CD8-positive, alpha-beta memory T cell (primary cell): ENCODE results near the gene CHPF. TPM values are rescaled to one million over a fixed set of nuclear protein-coding genes. Genes with fewer than 3 reads are reported as not detected.
A peak's percentile ranks its signal among the peaks of the same experiment; 100 is the strongest.

ENCODE experiments used
- CTCF ChIA-PET: fragments of 350-600 bp; sonication (Branson Sonifier 250); formaldehyde crosslinking; loops from one replicate; lab custom pipeline; 2021; ENCODE audit warnings: antibody characterized with exemption; lab: Charles Lee
- POLR2A ChIA-PET: fragments of 350-600 bp; sonication (Branson Sonifier 250); formaldehyde crosslinking; loops from one replicate; lab custom pipeline; 2021; ENCODE audit warnings: antibody characterized with exemption; lab: Charles Lee
- DNase-seq, 5 donors: peaks; one replicate each; pipeline versions ENCODE4 v3.0.0 to v3.0.0-alpha.2; 2020 to 2022; ENCODE audit warnings: mixed read lengths in 1 of 5
- H3K27ac ChIP-seq: one replicate; pipeline ENCODE4 v1.7.0; 2013; ENCODE audit warnings: low read depth, mild to moderate bottlenecking, low read length, moderate library complexity
- H3K27me3 ChIP-seq: 2 replicates; pipeline ENCODE4 v1.7.0; 2013; ENCODE audit warnings: low read length, mild to moderate bottlenecking; ENCODE audit not compliant: insufficient read depth, poor library complexity, severe bottlenecking
- H3K36me3 ChIP-seq: 2 replicates; pipeline ENCODE4 v1.7.0; 2013; ENCODE audit warnings: mild to moderate bottlenecking, low read length, moderate library complexity; ENCODE audit not compliant: insufficient read depth
- H3K4me1 ChIP-seq: 2 replicates; pipeline ENCODE4 v1.7.0; 2013; ENCODE audit warnings: mild to moderate bottlenecking, low read length, moderate library complexity; ENCODE audit not compliant: insufficient read depth
- H3K4me3 ChIP-seq: 2 replicates; pipeline ENCODE4 v1.7.0; 2013; ENCODE audit warnings: mild to moderate bottlenecking, low read length
- H3K9me3 ChIP-seq: 2 replicates; pipeline ENCODE4 v1.7.0; 2013; ENCODE audit warnings: mild to moderate bottlenecking, low read length
- H3K27ac Mint-ChIP-seq, 8 donors: one replicate each; pipeline ENCODE4 v1.8.0; 2020 to 2021; ENCODE audit warnings: mixed read lengths in 8 of 8, mild to moderate bottlenecking in 6 of 8, inconsistent platforms in 3 of 8, moderate library complexity in 3 of 8
- H3K27me3 Mint-ChIP-seq, 2 donors: one replicate each; pipeline ENCODE4 v1.8.0; 2020 to 2021; ENCODE audit warnings: mixed read lengths in 2 of 2, mild to moderate bottlenecking in 1 of 2, moderate library complexity in 1 of 2
- H3K36me3 Mint-ChIP-seq, 3 donors: one replicate each; pipeline ENCODE4 v1.8.0; 2020 to 2021; ENCODE audit warnings: mixed read lengths in 3 of 3, inconsistent platforms in 1 of 3, mild to moderate bottlenecking in 1 of 3
- H3K4me1 Mint-ChIP-seq, 3 donors: one replicate each; pipeline ENCODE4 v1.8.0; 2020 to 2021; ENCODE audit warnings: mixed read lengths in 3 of 3, inconsistent platforms in 1 of 3, mild to moderate bottlenecking in 1 of 3
- H3K4me3 Mint-ChIP-seq, 7 donors: one replicate each; pipeline ENCODE4 v1.8.0; 2020 to 2021; ENCODE audit warnings: mixed read lengths in 7 of 7, mild to moderate bottlenecking in 6 of 7, moderate library complexity in 4 of 7, inconsistent platforms in 2 of 7
- H3K9me3 Mint-ChIP-seq, 5 donors: one replicate each; pipeline ENCODE4 v1.8.0; 2020 to 2022; ENCODE audit warnings: mixed read lengths in 5 of 5, mild to moderate bottlenecking in 3 of 5, moderate library complexity in 2 of 5, inconsistent platforms in 1 of 5
- polyA plus RNA-seq: library from polyadenylated mRNA; unstranded; fragments of 300-500 nt; fragmentation: Illumina TruSeq; gene quantifications from one replicate; pipeline ENCODE4 v1.2.3, GENCODE V29; 2021
- total RNA-seq, 2 experiments: library from RNA; stranded (reverse); gene quantifications; one replicate each; pipeline ENCODE4 v1.2.3, GENCODE V29; 2021

Gene CHPF
- total and polyA plus RNA-seq, 3 experiments from 2014 or later = 8.7 to 36.5 (median 32.9) TPM

- Histone ChIP-seq H3K27ac (no peak overlapping the region), H3K36me3 (no peaks in the 10 kb centered on the region), H3K4me1 (peaks cover 18% of the 10 kb centered on the region), H3K4me3 (no peak overlapping the region), H3K27me3 (no peaks in the 10 kb centered on the region), H3K9me3 (no peaks in the 10 kb centered on the region)
- peak overlapping the region; percentile 76 to 86 (median 81) for H3K4me3 Mint-ChIP-seq
- DNase-seq = no peak
- ChIA-PET CTCF (interaction anchor here (0.8 to 6.7 kb wide), 5 partner anchors 9 to 97 kb away, joined by 3 to 44 read pairs (median 12); no protein-coding TSS in a partner anchor), POLR2A (interaction anchor here (0.8 kb wide), 1 partner anchor 237 kb away, joined by 3 read pairs; no protein-coding TSS in a partner anchor)
- H3K27ac Mint-ChIP-seq = peak overlapping the region in 7 of 8 donors; percentile 64 to 90 (median 84)
- peaks cover 4 to 22% of the 10 kb centered on the region in 2 donors for H3K27me3 Mint-ChIP-seq
- peaks cover 22 to 30% (median 27%) of the 10 kb centered on the region in 3 donors for H3K4me1 Mint-ChIP-seq
- H3K36me3 Mint-ChIP-seq = peaks cover 0 to 7% (median 2%) of the 10 kb centered on the region in 3 donors
- no peaks in the 10 kb centered on the region for H3K9me3 Mint-ChIP-seq
These were observed 958 bp upstream of the CHPF start for GRCh38 chr2:219544567-219544966.

- no peaks in the 10 kb centered on the region for H3K9me3 ChIP-seq
- H3K4me3 Mint-ChIP-seq = peak overlapping the region; percentile 81 to 94 (median 86)
- peak overlapping the region; percentile 81 for H3K4me3 ChIP-seq
- peaks cover 0 to 12% (median 2%) of the 10 kb centered on the region in 3 donors for H3K36me3 Mint-ChIP-seq
- H3K4me1 ChIP-seq = peaks cover 18% of the 10 kb centered on the region
- CTCF ChIA-PET = interaction anchor here (1.0 to 6.7 kb wide), 8 partner anchors 11 to 99 kb away, joined by 3 to 44 read pairs (median 4); a partner anchor contains a TSS
- POLR2A ChIA-PET = interaction anchor here (1.1 kb wide), 1 partner anchor 1956 kb away, joined by 4 read pairs; no protein-coding TSS in a partner anchor
- peaks cover 22 to 30% (median 27%) of the 10 kb centered on the region in 3 donors for H3K4me1 Mint-ChIP-seq
- peaks cover 4 to 7% of the 10 kb centered on the region in 2 donors for H3K27me3 Mint-ChIP-seq
- no peaks in the 10 kb centered on the region for H3K27me3 ChIP-seq
- peak overlapping the region; percentile 66 to 92 (median 80) for H3K27ac Mint-ChIP-seq
- H3K9me3 Mint-ChIP-seq = no peaks in the 10 kb centered on the region
- DNase-seq = no peak
- no peaks in the 10 kb centered on the region for H3K36me3 ChIP-seq
- H3K27ac ChIP-seq = peak overlapping the region; percentile 69
These were observed 546 bp downstream of the CHPF start for GRCh38 chr2:219542931-219543595.

DNA sequence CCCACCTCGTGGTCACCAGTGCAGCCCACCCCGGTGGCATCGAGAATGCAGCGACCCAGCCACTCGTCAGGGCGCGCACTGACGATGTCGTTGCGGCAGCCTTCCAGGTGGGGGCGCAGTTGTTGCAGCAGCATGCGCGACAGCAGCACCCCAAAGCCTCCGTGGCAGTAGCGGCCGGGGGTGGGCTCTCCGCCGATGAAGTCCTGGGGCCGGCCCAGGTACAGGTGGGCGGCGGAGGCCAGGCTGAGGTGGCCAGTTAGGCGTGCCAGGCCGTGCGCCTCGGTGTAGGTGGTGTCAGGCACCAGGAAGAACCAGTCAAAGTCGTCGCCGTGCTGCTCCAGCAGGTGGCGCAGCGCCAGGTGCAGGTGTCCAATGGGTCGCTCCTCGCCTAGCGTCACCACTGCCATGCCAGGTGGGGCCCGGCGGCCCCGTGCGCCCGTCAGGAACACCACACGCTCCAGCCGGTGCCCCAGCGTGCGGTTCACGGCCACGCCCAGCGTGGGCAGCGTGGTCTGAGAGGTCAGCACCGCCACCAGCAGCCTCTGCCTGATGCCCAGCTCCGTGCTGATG lies 1.9 kb downstream of the CHPF start:
- POLR2A ChIA-PET = interaction anchor here (0.6 to 0.9 kb wide), 2 partner anchors 12 to 154 kb away, joined by 3 read pairs; no protein-coding TSS in a partner anchor

GRCh38 chr2:219540784-219541504 lies 2.7 kb downstream of the CHPF start:
- Mint-ChIP-seq H3K9me3 (no peaks in the 10 kb centered on the region), H3K4me3 (peak overlapping the region; percentile 57 to 89 (median 84)), H3K27me3 (peaks cover 0 to 1% of the 10 kb centered on the region in 2 donors), H3K27ac (peak overlapping the region in 2 of 8 donors; percentile 29 to 54), H3K36me3 (peaks cover 0 to 12% (median 2%) of the 10 kb centered on the region in 3 donors), H3K4me1 (peaks cover 22 to 30% (median 27%) of the 10 kb centered on the region in 3 donors)
- H3K4me1 ChIP-seq = peaks cover 18% of the 10 kb centered on the region
- H3K4me3 ChIP-seq = peak overlapping the region; percentile 81
- H3K36me3 ChIP-seq = no peaks in the 10 kb centered on the region
- H3K27me3 ChIP-seq = no peaks in the 10 kb centered on the region
- DNase-seq = no peak
- CTCF ChIA-PET = interaction anchor here (0.7 to 6.7 kb wide), 28 partner anchors 10 to 260 kb away, joined by 3 to 44 read pairs (median 4); partner anchors contain the start of genes GMPPA, OBSL1 and STK11IP
- POLR2A ChIA-PET = interaction anchor here (0.9 kb wide), 1 partner anchor 11 kb away, joined by 3 read pairs; no protein-coding TSS in a partner anchor
- no peak overlapping the region for H3K27ac ChIP-seq
- H3K9me3 ChIP-seq = no peaks in the 10 kb centered on the region

More for the DNA sequence above, 1.9 kb downstream of the CHPF start:
- H3K4me3 ChIP-seq = peak overlapping the region; percentile 81
- Mint-ChIP-seq H3K36me3 (peaks cover 0 to 12% (median 2%) of the 10 kb centered on the region in 3 donors), H3K4me1 (peaks cover 22 to 30% (median 27%) of the 10 kb centered on the region in 3 donors), H3K27ac (peak overlapping the region in 2 of 8 donors; percentile 29 to 57), H3K9me3 (no peaks in the 10 kb centered on the region), H3K27me3 (peaks cover 0 to 1% of the 10 kb centered on the region in 2 donors), H3K4me3 (peak overlapping the region; percentile 82 to 94 (median 86))
- H3K9me3 ChIP-seq = no peaks in the 10 kb centered on the region
- H3K4me1 ChIP-seq = peaks cover 18% of the 10 kb centered on the region
- no peaks in the 10 kb centered on the region for H3K36me3 ChIP-seq
- CTCF ChIA-PET = interaction anchor here (0.6 to 6.7 kb wide), 33 partner anchors 10 to 261 kb away, joined by 3 to 44 read pairs (median 4); partner anchors contain the start of genes GMPPA, OBSL1 and STK11IP
- H3K27ac ChIP-seq = no peak overlapping the region
- H3K27me3 ChIP-seq = no peaks in the 10 kb centered on the region
- peak; percentile 72 to 89 (median 84) for DNase-seq

GRCh38 chr2:219539926-219540678 lies 3.5 kb downstream of the CHPF start:
- H3K36me3 ChIP-seq = no peaks in the 10 kb centered on the region
- H3K4me3 Mint-ChIP-seq = no peak overlapping the region
- no peaks in the 10 kb centered on the region for H3K9me3 Mint-ChIP-seq
- H3K4me1 ChIP-seq = peaks cover 18% of the 10 kb centered on the region
- peaks cover 1 to 4% of the 10 kb centered on the region in 2 donors for H3K27me3 Mint-ChIP-seq
- no peak overlapping the region for H3K27ac ChIP-seq
- H3K36me3 Mint-ChIP-seq = peaks cover 0 to 12% (median 2%) of the 10 kb centered on the region in 3 donors
- no peaks in the 10 kb centered on the region for H3K9me3 ChIP-seq
- ChIA-PET CTCF (interaction anchor here (1.0 to 6.7 kb wide), 17 partner anchors 9 to 103 kb away, joined by 3 to 44 read pairs (median 6); no protein-coding TSS in a partner anchor), POLR2A (no interaction called here)
- DNase-seq = no peak
- peaks cover 22 to 30% (median 27%) of the 10 kb centered on the region in 3 donors for H3K4me1 Mint-ChIP-seq
- H3K4me3 ChIP-seq = no peak overlapping the region
- H3K27ac Mint-ChIP-seq = no peak overlapping the region
- H3K27me3 ChIP-seq = no peaks in the 10 kb centered on the region

- Histone ChIP-seq H3K27ac (no peak overlapping the region), H3K27me3 (no peaks in the 10 kb centered on the region), H3K4me1 (peaks cover 18% of the 10 kb centered on the region), H3K9me3 (no peaks in the 10 kb centered on the region), H3K36me3 (no peaks in the 10 kb centered on the region), H3K4me3 (no peak overlapping the region)
- no peak overlapping the region for H3K27ac Mint-ChIP-seq
- CTCF ChIA-PET = interaction anchor here (0.8 to 6.7 kb wide), 5 partner anchors 8 to 102 kb away, joined by 3 to 44 read pairs (median 7); no protein-coding TSS in a partner anchor
- no peak for DNase-seq
- H3K4me1 Mint-ChIP-seq = peaks cover 15 to 21% (median 18%) of the 10 kb centered on the region in 3 donors
- peaks cover 0 to 12% (median 2%) of the 10 kb centered on the region in 3 donors for H3K36me3 Mint-ChIP-seq
- H3K4me3 Mint-ChIP-seq = peak overlapping the region in 1 of 7 donors; percentile 54
- H3K27me3 Mint-ChIP-seq = peaks cover 1 to 4% of the 10 kb centered on the region in 2 donors
- POLR2A ChIA-PET = no interaction called here
- H3K9me3 Mint-ChIP-seq = no peaks in the 10 kb centered on the region
These were observed 4.4 kb downstream of the CHPF start for GRCh38 chr2:219538956-219539788.
